HepG2 (cell line): ENCODE measurements around the gene MLX. TPM values are rescaled to one million over a fixed set of nuclear protein-coding genes. Genes with fewer than 3 reads are reported as not detected.

ENCODE experiments used
- ATF2 ChIP-seq: sonication (generic); formaldehyde crosslinking; IDR thresholded peaks from 2 replicates; pipeline ENCODE4 v1.4.0; 2020; ENCODE audit warnings: missing genetic modification reagents
- BATF2 ChIP-seq: sonication (generic); formaldehyde crosslinking; IDR thresholded peaks from 2 replicates; pipeline ENCODE4 v1.8.0; 2022; ENCODE audit warnings: mild to moderate bottlenecking, missing genetic modification reagents, moderate library complexity
- CAMTA2 ChIP-seq: sonication (generic); formaldehyde crosslinking; IDR thresholded peaks from 2 replicates; pipeline ENCODE4 v1.4.0; 2020; ENCODE audit warnings: mild to moderate bottlenecking, missing genetic modification reagents, borderline replicate concordance
- GTF3A ChIP-seq: sonication (generic); formaldehyde crosslinking; conservative IDR thresholded peaks from 2 replicates; pipeline ENCODE4 v1.4.0; 2020; ENCODE audit warnings: mild to moderate bottlenecking, missing genetic modification reagents
- GZF1 ChIP-seq: sonication (generic); formaldehyde crosslinking; IDR thresholded peaks from 2 replicates; pipeline ENCODE4 v1.5.1; 2020; ENCODE audit warnings: mild to moderate bottlenecking, missing genetic modification reagents
- HDAC1 ChIP-seq: sonication (generic); formaldehyde crosslinking; IDR thresholded peaks from 2 replicates; pipeline ENCODE4 v1.5.1; 2020; ENCODE audit warnings: mild to moderate bottlenecking, missing genetic modification reagents
- KLF16 ChIP-seq, 2 experiments: sonication (generic) in 1 of 2; formaldehyde crosslinking in 1 of 2; IDR thresholded peaks; 2 replicates each; pipeline versions ENCODE4 v1.6.1 to v1.8.0; 2016 to 2023; ENCODE audit warnings: missing genetic modification reagents in 2 of 2, missing compliant biosample characterization in 1 of 2
- PAXIP1 ChIP-seq: sonication (generic); formaldehyde crosslinking; conservative IDR thresholded peaks from 2 replicates; pipeline ENCODE4 v1.4.0; 2020; ENCODE audit warnings: mild to moderate bottlenecking, missing genetic modification reagents, moderate library complexity
- SNAPC2 ChIP-seq: sonication (generic); formaldehyde crosslinking; IDR thresholded peaks from 2 replicates; pipeline ENCODE4 v1.8.1; 2022; ENCODE audit warnings: mild to moderate bottlenecking, missing genetic modification reagents
- ZBED4 ChIP-seq: sonication (generic); formaldehyde crosslinking; IDR thresholded peaks from 2 replicates; pipeline ENCODE4 v1.4.0; 2020; ENCODE audit warnings: missing genetic modification reagents, borderline replicate concordance
- ZFP82 ChIP-seq: sonication (generic); formaldehyde crosslinking; IDR thresholded peaks from 2 replicates; pipeline ENCODE4 v1.5.1; 2020; ENCODE audit warnings: mild to moderate bottlenecking, missing genetic modification reagents, borderline replicate concordance
- ZNF296 ChIP-seq: sonication (generic); formaldehyde crosslinking; conservative IDR thresholded peaks from 2 replicates; pipeline ENCODE4 v1.5.0; 2020; ENCODE audit warnings: mild to moderate bottlenecking, missing genetic modification reagents
- ZNF34 ChIP-seq: sonication (generic); formaldehyde crosslinking; IDR thresholded peaks from 2 replicates; pipeline ENCODE4 v1.4.0; 2020; ENCODE audit warnings: mild to moderate bottlenecking, missing genetic modification reagents, borderline replicate concordance
- ZNF710 ChIP-seq: sonication (generic); formaldehyde crosslinking; IDR thresholded peaks from 2 replicates; pipeline ENCODE4 v1.5.0; 2020; ENCODE audit warnings: mild to moderate bottlenecking, missing genetic modification reagents, borderline replicate concordance
- polyA plus RNA-seq, 8 experiments: library from polyadenylated mRNA; depleted of rRNA in 3 of 8; stranded (reverse) in 7 of 8; unstranded in 1 of 8; fragments of >200 nt; fragmentation: Illumina TruSeq in 4 of 8; extraction: Trizol in 4 of 8; gene quantifications; 2 replicates each; pipeline versions ENCODE4 v1.2.1 to v1.2.3, GENCODE V29; 2011 to 2016; ENCODE audit warnings: low read depth in 4 of 8, missing spikeins in 1 of 8, mixed read lengths in 1 of 8; ENCODE audit not compliant: insufficient read depth in 1 of 8
- total RNA-seq, 5 experiments: library from RNA; depleted of rRNA; stranded (reverse); fragments of >200 nt; fragmentation: Illumina TruSeq; extraction: Trizol; gene quantifications; 2 replicates each; pipeline ENCODE4 v1.2.3, GENCODE V29; 2016; ENCODE audit warnings: low read depth in 1 of 5

Gene MLX
- total and polyA plus RNA-seq, 2 of the 13 experiments (the other 11 are each of a cell fraction or from before 2014, with no cell fraction given), result 38.9 to 74.4 TPM

- TF ChIP-seq SNAPC2 (peak; percentile 20; the same call in 1 of the 2 replicates), GZF1 (CRISPR knock-in tag) (0 out of 2 replicates have a peak, but pooled peaks have one; percentile 7), ZFP82 (CRISPR knock-in tag) (peak; percentile 79; the same call in 1 of the 2 replicates), CAMTA2 (CRISPR knock-in tag) (peak; percentile 95; the same call in 1 of the 2 replicates), ATF2 (CRISPR knock-in tag) (0 out of 2 replicates have a peak, but pooled peaks have one; percentile 7), PAXIP1 (CRISPR knock-in tag) (peak; percentile 48), KLF16 (CRISPR knock-in tag; IDR thresholded peaks at IDR 0.05) (0 out of 4 replicates have a peak, but pooled peaks of 1 of the 2 experiments have one; percentile 8), ZNF710 (0 out of 2 replicates have a peak, but pooled peaks have one; percentile 15), ZNF34 (CRISPR knock-in tag) (0 out of 2 replicates have a peak, but pooled peaks have one; percentile 17), ZNF296 (CRISPR knock-in tag) (peak; percentile 93), BATF2 (CRISPR knock-in tag) (peak; percentile 53; the same call in 1 of the 2 replicates), HDAC1 (CRISPR knock-in tag) (0 out of 2 replicates have a peak, but pooled peaks have one; percentile 10), ZBED4 (CRISPR knock-in tag) (peak; percentile 41; the same call in 1 of the 2 replicates), GTF3A (CRISPR knock-in tag) (0 out of 2 replicates have a peak, but pooled peaks have one; percentile 11)
These were observed 43.2 kb downstream of the MLX start (continued) for GRCh38 chr17:42609814-42610801.
